H9 (cell line): ENCODE measurements around the gene TRIM36. TPM values are rescaled to one million over a fixed set of nuclear protein-coding genes. Genes with fewer than 3 reads are reported as not detected.

Experiments used
- DNase-seq: peaks from one replicate; pipeline ENCODE4 v3.0.0-alpha.2; 2017
- H2AFZ ChIP-seq: one replicate; pipeline ENCODE4 v1.6.1; 2013; ENCODE audit warnings: mild to moderate bottlenecking, low read length, control low read depth, moderate library complexity
- H2AK5ac ChIP-seq: 2 replicates; pipeline ENCODE4 v1.6.1; 2013; ENCODE audit warnings: low read length, control low read depth, mixed read lengths; ENCODE audit not compliant: insufficient read length
- H2BK120ac ChIP-seq: one replicate; pipeline ENCODE4 v1.6.1; 2013; ENCODE audit warnings: low read depth, mild to moderate bottlenecking, low read length, control low read depth, inconsistent platforms; ENCODE audit not compliant: poor library complexity, severe bottlenecking
- H2BK12ac ChIP-seq: 2 replicates; pipeline ENCODE4 v1.6.1; 2013; ENCODE audit warnings: low read length, control low read depth, mixed read lengths, low read depth; ENCODE audit not compliant: insufficient read length
- H2BK15ac ChIP-seq: 2 replicates; pipeline ENCODE4 v1.6.1; 2013; ENCODE audit warnings: low read depth, low read length, control low read depth
- H2BK20ac ChIP-seq: one replicate; pipeline ENCODE4 v1.6.1; 2013; ENCODE audit warnings: low read depth, mild to moderate bottlenecking, low read length, control low read depth, inconsistent platforms; ENCODE audit not compliant: poor library complexity, severe bottlenecking
- H2BK5ac ChIP-seq: 2 replicates; pipeline ENCODE4 v1.6.1; 2013; ENCODE audit warnings: low read length, control low read depth, mixed read lengths; ENCODE audit not compliant: insufficient read length
- H3K14ac ChIP-seq: 2 replicates; pipeline ENCODE4 v1.6.1; 2013; ENCODE audit warnings: low read length, control low read depth; ENCODE audit not compliant: insufficient read depth
- H3K18ac ChIP-seq: 2 replicates; pipeline ENCODE4 v1.6.1; 2013; ENCODE audit warnings: low read depth, mild to moderate bottlenecking, mixed read lengths, low read length, control low read depth; ENCODE audit not compliant: insufficient read length
- H3K23ac ChIP-seq: 2 replicates; pipeline ENCODE4 v1.6.1; 2013; ENCODE audit warnings: low read length, control low read depth, mixed read lengths, low read depth; ENCODE audit not compliant: insufficient read length
- H3K23me2 ChIP-seq: 2 replicates; pipeline ENCODE4 v1.6.1; 2013; ENCODE audit warnings: low read depth, mild to moderate bottlenecking, mixed read lengths, low read length, control low read depth; ENCODE audit not compliant: insufficient read length, poor library complexity, severe bottlenecking
- H3K27ac ChIP-seq: 2 replicates; pipeline ENCODE4 v1.5.1; 2013; ENCODE audit warnings: low read length, control low read depth, mixed read lengths, low read depth; ENCODE audit not compliant: insufficient read length
- H3K27me3 ChIP-seq: 2 replicates; pipeline ENCODE4 v1.6.1; 2013; ENCODE audit warnings: low read length, control low read depth, inconsistent platforms; ENCODE audit not compliant: insufficient read depth
- H3K4ac ChIP-seq: 2 replicates; pipeline ENCODE4 v1.6.1; 2013; ENCODE audit warnings: low read depth, mild to moderate bottlenecking, control low read depth, inconsistent platforms, low read length, moderate library complexity
- H3K4me1 ChIP-seq: 2 replicates; pipeline ENCODE4 v1.6.1; 2013; ENCODE audit warnings: low read length, control low read depth, inconsistent platforms; ENCODE audit not compliant: insufficient read depth
- H3K4me2 ChIP-seq: 2 replicates; pipeline ENCODE4 v1.6.1; 2013; ENCODE audit warnings: low read length, control low read depth, mixed read lengths; ENCODE audit not compliant: insufficient read length, insufficient read depth
- H3K56ac ChIP-seq: 2 replicates; pipeline ENCODE4 v1.6.1; 2013; ENCODE audit warnings: low read depth, mild to moderate bottlenecking, mixed read lengths, low read length, control low read depth; ENCODE audit not compliant: insufficient read length
- H3K79me1 ChIP-seq: 2 replicates; pipeline ENCODE4 v1.6.1; 2013; ENCODE audit warnings: low read depth, mild to moderate bottlenecking, moderate library complexity, low read length, control low read depth, inconsistent platforms; ENCODE audit not compliant: insufficient read depth, poor library complexity, severe bottlenecking
- H3K79me2 ChIP-seq: 2 replicates; pipeline ENCODE4 v1.6.1; 2013; ENCODE audit warnings: low read length, control low read depth, inconsistent platforms; ENCODE audit not compliant: insufficient read depth
- H3K9ac ChIP-seq: 2 replicates; pipeline ENCODE4 v1.6.1; 2013; ENCODE audit warnings: low read length, control low read depth, mixed read lengths; ENCODE audit not compliant: insufficient read length; ENCODE audit errors: extremely low read depth
- H3K9me3 ChIP-seq: one replicate; pipeline ENCODE4 v1.6.1; 2013; ENCODE audit warnings: low read depth, low read length, inconsistent platforms; ENCODE audit not compliant: control insufficient read depth
- H3T11ph ChIP-seq: one replicate; pipeline ENCODE4 v1.6.1; 2013; ENCODE audit warnings: mild to moderate bottlenecking, low read length, control low read depth, inconsistent platforms
- H4K20me1 ChIP-seq: one replicate; pipeline ENCODE4 v1.6.1; 2013; ENCODE audit not compliant: control insufficient read depth, insufficient read length, insufficient read depth
- H4K5ac ChIP-seq: 2 replicates; pipeline ENCODE4 v1.6.1; 2013; ENCODE audit warnings: low read depth, mild to moderate bottlenecking, mixed read lengths, low read length, control low read depth; ENCODE audit not compliant: insufficient read length
- H4K8ac ChIP-seq: replicated peaks from 2 replicates; pipeline ENCODE4 v1.6.1; 2013; ENCODE audit warnings: low read length, control low read depth, mixed read lengths, low read depth; ENCODE audit not compliant: insufficient read length
- H4K91ac ChIP-seq: 2 replicates; pipeline ENCODE4 v1.6.1; 2013; ENCODE audit warnings: low read depth, mild to moderate bottlenecking, moderate library complexity, mixed read lengths, low read length, control low read depth; ENCODE audit not compliant: insufficient read length
- H3K27ac Mint-ChIP-seq, 3 experiments: 2 replicates in 2 of 3; 3 replicates in 1 of 3; pipeline ENCODE4 v1.8.0; 2020 to 2021; ENCODE audit warnings: mixed read lengths in 3 of 3, mild to moderate bottlenecking in 1 of 3, moderate library complexity in 1 of 3
- H3K27me3 Mint-ChIP-seq: 2 replicates; pipeline ENCODE4 v1.8.0; 2021; ENCODE audit warnings: low read depth, mild to moderate bottlenecking, moderate library complexity, mixed read lengths
- H3K36me3 Mint-ChIP-seq, 3 experiments: 2 replicates in 2 of 3; 3 replicates in 1 of 3; pipeline ENCODE4 v1.8.0; 2020 to 2021; ENCODE audit warnings: low read depth in 3 of 3, mixed read lengths in 3 of 3; ENCODE audit not compliant: insufficient read depth in 1 of 3
- H3K4me1 Mint-ChIP-seq, 2 experiments: 2 replicates each; pipeline ENCODE4 v1.8.0; 2020; ENCODE audit warnings: mixed read lengths in 2 of 2
- H3K4me3 Mint-ChIP-seq, 2 experiments: 2 replicates in 1 of 2; 3 replicates in 1 of 2; pipeline ENCODE4 v1.8.0; 2020 to 2021; ENCODE audit warnings: mild to moderate bottlenecking in 2 of 2, mixed read lengths in 2 of 2, moderate library complexity in 1 of 2
- H3K9me3 Mint-ChIP-seq, 2 experiments: 2 replicates in 1 of 2; 3 replicates in 1 of 2; pipeline ENCODE4 v1.8.0; 2020; ENCODE audit warnings: mild to moderate bottlenecking in 2 of 2, mixed read lengths in 2 of 2, moderate library complexity in 1 of 2
- WGBS: extraction: QIAGEN DNeasy Blood & Tissue Kit; methylation state at CpG from one replicate; pipeline ENCODE4 v1.1.7; 2013; ENCODE audit warnings: missing lambda C conversion rate, low lambda C conversion rate, mixed read lengths; ENCODE audit not compliant: insufficient read length; ENCODE audit errors: extremely low coverage; 5-methylcytosine and 5-hydroxymethylcytosine counted together
- total RNA-seq: library from RNA; stranded (reverse); gene quantifications from 2 replicates; pipeline ENCODE4 v1.2.1, GENCODE V29; 2021
- TF ChIP-seq, protein P1 (sequence below): fragments of 200-600 bp; sonication (generic); conservative IDR thresholded peaks from 3 replicates; pipeline ENCODE4 v1.8.0; 2021; ENCODE audit warnings: antibody characterized with exemption, mild to moderate bottlenecking

The TRIM36 gene
- total RNA-seq, 1 experiment from 2014 or later = 14.6 TPM

GRCh38 chr5:115196161-115196560, 26.5 kb upstream of the TRIM36 start:
- WGBS = no CpG with 5 or more reads among the region's 3 CpGs
- Histone ChIP-seq H3K4me1 (no peaks in the 10 kb centered on the region), H4K8ac (no peak overlapping the region), H2BK20ac (no peak overlapping the region), H3K9me3 (no peaks in the 10 kb centered on the region), H2BK120ac (no peak overlapping the region), H3K79me1 (no peaks in the 10 kb centered on the region), H3K4me2 (no peak overlapping the region), H2AK5ac (no peak overlapping the region), H2AFZ (no peak overlapping the region), H3K14ac (no peak overlapping the region), H4K5ac (no peak overlapping the region), H3K27ac (no peak overlapping the region), H3K23ac (no peak overlapping the region), H2BK12ac (no peak overlapping the region), H2BK5ac (no peak overlapping the region), H3K79me2 (no peaks in the 10 kb centered on the region), H4K20me1 (no peaks in the 10 kb centered on the region), H2BK15ac (no peak overlapping the region), H4K91ac (no peak overlapping the region), H3K27me3 (no peaks in the 10 kb centered on the region), H3K4ac (no peak overlapping the region), H3K9ac (no peak overlapping the region), H3K56ac (no peak overlapping the region), H3K23me2 (no peaks in the 10 kb centered on the region), H3T11ph (no peak overlapping the region), H3K18ac (no peak overlapping the region)
- Mint-ChIP-seq H3K4me1 (no peaks in the 10 kb centered on the region), H3K36me3 (no peaks in the 10 kb centered on the region), H3K9me3 (no peaks in the 10 kb centered on the region), H3K4me3 (no peak overlapping the region), H3K27me3 (no peaks in the 10 kb centered on the region; the same call in 1 of the 2 replicates), H3K27ac (peak overlapping the region in 1 of 3 experiments; percentile 68; a peak in 1 of 7 replicates)
- DNase-seq = no peak
- TF ChIP-seq, protein P1, sequence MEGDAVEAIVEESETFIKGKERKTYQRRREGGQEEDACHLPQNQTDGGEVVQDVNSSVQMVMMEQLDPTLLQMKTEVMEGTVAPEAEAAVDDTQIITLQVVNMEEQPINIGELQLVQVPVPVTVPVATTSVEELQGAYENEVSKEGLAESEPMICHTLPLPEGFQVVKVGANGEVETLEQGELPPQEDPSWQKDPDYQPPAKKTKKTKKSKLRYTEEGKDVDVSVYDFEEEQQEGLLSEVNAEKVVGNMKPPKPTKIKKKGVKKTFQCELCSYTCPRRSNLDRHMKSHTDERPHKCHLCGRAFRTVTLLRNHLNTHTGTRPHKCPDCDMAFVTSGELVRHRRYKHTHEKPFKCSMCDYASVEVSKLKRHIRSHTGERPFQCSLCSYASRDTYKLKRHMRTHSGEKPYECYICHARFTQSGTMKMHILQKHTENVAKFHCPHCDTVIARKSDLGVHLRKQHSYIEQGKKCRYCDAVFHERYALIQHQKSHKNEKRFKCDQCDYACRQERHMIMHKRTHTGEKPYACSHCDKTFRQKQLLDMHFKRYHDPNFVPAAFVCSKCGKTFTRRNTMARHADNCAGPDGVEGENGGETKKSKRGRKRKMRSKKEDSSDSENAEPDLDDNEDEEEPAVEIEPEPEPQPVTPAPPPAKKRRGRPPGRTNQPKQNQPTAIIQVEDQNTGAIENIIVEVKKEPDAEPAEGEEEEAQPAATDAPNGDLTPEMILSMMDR = no peak
